ENCODE results near the gene TRPM8.

TRPM8 gene

DNA sequence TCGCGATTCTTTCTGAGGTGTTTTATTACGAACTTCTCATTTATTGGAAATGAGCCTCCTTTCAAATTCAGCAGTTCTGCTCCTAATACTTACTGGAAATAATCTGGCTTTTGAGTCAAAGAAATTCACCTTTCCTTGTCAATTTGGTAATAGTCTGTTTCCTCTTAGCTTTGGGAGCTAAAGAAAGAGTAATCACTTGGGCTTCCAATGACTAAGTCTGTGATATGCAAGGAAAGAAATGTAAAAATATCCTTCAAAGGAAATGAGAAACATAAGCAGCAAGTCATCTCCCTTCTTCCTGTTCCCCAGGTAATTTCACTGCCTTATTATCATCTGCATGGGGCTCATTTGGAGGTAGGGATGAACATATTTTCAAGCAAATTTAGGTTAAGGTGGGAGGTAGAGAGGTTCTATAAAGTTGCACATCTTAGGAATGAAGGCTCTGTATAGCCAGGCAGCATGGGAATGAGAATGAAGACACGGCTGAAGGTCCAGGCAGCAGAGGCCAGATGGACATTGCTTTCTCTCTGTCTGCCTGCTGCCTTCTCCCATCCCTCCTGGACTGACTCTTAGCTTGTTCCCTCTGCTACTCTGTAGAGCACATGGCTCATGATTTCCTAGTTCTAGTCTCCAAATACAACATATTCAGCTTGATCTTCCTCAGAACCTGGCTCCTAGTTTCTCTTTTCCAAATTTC lies 134.3 kb downstream of the TRPM8 start:
- DNase-seq: no peak

DNA sequence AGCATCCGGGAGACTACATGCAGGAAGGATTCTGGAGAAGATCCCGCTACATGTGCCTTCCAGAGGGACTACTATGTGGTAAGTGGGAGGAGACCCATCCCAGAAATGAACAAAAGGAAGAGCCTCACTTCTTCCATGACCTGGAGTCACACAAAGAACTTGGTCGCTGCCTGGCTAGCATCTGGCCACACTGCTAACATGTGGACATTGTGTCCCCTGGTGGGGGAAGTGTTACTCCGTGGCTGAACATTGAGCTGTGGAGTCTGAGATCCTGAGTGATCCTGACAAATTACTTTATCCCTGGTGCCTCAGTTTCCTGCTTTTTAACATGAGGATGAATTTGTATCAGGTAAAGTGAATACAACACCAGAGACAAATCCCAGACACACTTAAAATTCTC lies 141.7 kb downstream of the TRPM8 start:
- no peak for DNase-seq

DNA sequence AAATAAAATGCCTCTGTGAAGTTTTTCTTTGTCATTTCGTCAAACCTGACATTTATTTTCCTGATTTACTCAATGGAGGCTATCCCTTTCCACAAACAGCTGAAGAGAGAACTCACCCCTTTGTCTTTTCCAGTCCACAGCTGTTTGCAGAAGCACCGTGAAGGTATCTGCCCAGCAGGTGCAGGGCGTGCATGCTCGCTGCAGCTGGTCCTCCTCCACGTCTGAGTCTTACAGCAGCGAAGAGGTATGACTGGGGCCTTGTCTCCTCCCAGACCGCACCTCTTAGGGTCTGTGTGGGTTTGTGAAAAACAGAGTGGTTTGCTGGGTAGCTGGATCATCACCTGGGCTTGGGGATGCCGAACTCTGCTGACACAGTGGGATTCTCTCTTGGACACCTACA lies 143.1 kb downstream of the TRPM8 start:
- no peak for DNase-seq

DNA sequence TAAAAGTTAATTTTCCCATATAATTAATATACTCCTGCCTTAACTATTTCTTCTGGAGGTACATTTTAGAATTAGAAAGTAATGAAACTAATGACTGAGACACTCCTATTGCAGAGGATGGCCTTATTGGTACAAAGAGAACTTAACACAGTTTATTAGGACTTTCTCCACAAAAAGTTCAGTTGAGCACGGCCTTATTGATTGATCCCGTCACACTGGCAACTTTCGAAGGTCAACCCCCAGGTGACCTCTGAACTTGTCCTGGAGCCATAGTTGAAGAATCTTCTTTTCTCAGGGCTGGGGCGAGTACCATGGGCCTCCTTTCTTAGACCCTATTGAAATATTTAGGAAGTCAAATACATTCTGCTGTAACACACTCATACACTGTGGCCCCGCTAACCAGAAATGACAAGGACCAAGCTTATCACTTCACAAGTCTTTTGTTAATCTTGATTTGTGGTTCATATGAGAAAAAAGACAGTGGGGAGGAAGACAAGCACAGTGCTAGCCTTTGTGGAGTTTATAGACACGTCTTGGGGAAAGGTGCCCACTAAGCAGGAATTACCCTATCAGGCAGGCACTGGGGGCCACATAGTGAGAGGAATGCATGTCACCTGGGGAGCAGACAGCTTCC lies 144.6 kb downstream of the TRPM8 start:
- no peak for DNase-seq

DNA sequence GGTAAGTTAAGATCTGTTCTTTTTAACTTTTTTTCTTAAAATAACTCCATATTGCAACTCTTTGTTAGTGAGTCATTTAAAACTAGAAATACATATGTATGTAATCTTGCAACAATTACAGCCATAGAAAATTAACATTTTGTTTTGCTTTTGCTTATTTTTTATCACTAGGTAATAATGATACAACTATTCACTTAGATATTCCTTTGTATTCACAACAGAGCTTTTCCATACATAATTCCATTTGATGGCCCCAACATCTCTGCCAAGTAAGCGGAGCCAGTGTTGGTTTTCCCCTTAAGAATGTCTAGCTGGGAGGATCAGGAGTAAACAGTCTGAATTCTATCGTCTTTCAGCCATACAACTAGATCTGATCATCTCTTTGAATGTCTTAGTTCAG lies 149.4 kb downstream of the TRPM8 start:
- no peak for DNase-seq

Measured in activated CD8-positive, alpha-beta memory T cell treated with anti-CD3 and anti-CD28 coated beads, Interleukin-2, amount 50 U/mL, for 4 hours (primary cell).